ENCODE measurements around the gene CEACAM21.

- TF ChIP-seq POLR2A (IDR thresholded peaks at IDR 0.05) = no peak
- peak in 2 of 4 experiments; percentile 21 to 36 for TF ChIP-seq CTCF (IDR thresholded peaks at IDR 0.05)
Observed at GRCh38 chr19:41537789-41538188, 38.2 kb upstream of the CEACAM21 start.

All from gastroesophageal sphincter (tissue), 3 donors.